Measurements from ENCODE around the gene ZNF827. TPM values are rescaled to one million over a fixed set of nuclear protein-coding genes. Genes with fewer than 3 reads are reported as not detected.

The ZNF827 gene
- total RNA-seq, 1 experiment from 2014 or later, result 6.2 TPM

DNA sequence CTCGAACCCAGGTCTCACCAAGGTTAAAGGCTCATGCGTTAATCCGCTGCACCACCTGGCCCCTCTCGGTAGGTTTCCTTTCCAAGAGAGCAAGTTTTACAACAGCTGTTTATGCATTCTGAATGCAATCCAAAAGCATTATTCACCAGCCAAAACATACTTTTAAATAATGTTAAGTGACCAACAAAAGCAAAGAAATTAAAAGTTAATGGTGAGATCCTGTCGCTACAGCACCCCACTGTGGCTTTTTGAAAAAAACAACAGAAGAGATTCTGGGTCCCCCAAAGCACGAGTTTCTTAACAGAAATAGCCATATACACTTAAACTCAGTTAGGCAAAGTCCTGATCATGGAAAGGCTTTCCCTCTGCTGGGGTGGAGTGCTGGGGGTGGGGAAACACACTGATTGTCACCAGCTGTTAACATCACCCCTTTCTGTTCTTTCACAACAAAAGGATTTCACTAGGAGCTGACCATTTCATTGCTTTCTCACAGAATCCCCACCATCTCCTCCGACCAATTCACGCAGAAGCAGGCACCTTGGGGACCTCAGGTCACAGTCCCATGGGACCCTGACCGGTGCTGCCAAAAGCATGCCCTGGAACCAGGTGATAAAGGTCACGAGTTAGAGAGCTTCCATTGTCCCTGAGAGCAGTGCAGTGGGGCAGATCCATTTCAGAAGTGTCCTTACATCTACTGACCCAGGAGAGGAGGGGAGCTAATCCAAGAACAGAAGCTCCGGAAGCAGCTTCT is 51.2 kb downstream of the ZNF827 start:
- DNase-seq (ENCODE audit: low read depth), result no peak

DNA sequence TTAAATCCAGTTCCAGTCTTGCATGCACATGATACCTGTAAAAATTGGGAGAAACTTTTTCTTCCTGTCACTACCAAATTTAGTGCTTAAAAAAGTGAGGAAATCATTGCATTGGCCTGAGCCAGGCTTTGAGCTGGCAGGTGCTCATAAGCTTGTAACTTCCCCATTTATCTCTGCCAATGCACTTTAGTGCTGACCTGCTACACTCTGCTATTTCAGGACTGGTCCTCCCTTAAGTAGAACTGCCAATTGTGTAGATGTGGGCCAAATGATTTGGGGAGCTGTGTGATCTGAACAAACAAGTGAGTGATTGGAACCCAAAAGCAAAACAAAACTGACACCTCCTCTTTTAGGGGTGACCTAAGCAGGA is 51.8 kb downstream of the ZNF827 start:
- DNase-seq (ENCODE audit: low read depth), result no peak

- no peak for DNase-seq (ENCODE audit: low read depth)
These were observed 53.0 kb downstream of the ZNF827 start for GRCh38 chr4:145885666-145886065.

DNA sequence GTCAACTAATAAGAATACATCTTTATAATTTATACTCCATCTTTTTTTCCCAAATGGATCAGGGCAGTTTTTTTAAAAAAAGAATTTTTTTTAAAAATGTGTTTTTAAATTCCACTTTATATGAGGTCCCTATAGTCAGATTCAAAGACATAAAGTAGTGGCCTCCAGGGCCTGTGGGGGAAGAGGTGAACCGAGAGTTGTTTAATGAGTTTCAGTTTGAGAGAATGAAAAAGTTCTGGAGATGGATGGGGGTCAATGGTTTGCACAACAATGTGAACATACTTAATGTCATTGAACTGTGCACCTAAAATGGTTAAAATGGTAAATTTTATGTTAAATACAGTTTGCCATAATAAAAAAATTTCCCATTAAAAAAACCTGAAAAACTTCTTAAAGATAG is 53.8 kb downstream of the ZNF827 start:
- no peak for DNase-seq (ENCODE audit: low read depth)

DNA sequence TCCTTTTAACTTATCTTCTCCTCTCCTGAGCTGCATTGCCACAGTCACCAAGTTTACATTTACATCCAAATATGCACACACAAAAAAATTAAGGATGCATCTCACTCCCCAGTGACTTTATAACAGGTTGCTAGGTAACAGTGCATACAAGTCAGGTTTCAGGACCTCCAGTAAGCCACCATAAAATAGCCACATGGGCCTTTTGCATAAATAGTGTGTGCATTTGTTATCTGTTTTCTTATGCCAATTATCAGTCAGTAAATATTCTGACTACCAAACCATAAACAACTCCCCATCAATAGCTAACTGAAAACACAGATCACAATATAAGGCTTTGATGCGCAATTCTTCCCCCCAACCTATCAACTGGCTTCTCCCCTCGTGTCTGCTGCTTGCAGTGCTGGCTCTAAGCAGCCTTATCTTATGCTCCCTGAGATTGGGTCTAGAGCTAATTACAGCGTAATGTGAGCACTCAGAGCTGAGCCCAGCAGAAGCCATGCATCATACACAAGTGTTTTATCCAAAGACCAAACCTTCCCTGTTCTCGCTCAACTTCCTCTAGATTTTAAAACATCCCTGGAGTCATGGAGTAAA is 55.4 kb downstream of the ZNF827 start:
- no peak for DNase-seq (ENCODE audit: low read depth)

DNA sequence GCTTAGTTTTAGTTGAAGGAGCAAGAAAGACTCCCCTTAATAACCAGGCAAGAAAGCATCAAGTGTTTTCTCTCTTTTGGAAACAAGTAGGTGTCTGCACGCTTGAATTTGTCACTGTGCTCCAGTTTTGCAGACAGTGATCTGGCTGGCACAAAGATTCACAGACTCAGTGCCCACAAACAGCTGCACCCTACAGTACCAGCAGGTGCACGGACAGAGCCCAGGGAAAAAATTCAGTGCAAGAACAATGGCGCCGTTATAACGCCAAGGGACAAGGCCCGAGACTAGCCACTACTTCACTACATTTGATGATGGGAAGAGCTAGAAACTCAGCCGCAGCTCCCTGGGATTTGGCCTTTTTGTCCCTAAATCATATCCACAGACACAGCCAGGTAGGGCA is 56.0 kb downstream of the ZNF827 start:
- DNase-seq (ENCODE audit: low read depth), result no peak

- DNase-seq (ENCODE audit: low read depth), result no peak
These were observed 56.6 kb downstream of the ZNF827 start for GRCh38 chr4:145881989-145882388.

DNA sequence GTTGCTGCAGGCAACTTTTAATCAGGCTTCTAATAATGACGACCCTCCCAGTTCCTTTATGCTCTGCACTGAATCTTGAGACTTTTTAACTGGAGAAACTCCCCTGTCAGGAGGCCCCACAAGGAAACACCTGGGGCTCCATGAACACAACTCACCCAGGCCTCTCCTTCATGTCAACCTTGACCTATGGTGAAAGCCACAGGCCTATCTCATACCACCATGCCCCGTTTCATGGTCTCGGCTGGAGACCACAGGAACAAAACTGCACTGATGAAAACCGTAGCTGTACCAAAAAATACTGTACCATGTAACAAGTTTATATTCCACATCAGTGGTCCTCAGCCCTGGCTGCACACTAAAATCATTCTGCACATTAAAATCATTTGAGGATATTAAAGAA is 57.0 kb downstream of the ZNF827 start:
- DNase-seq (ENCODE audit: low read depth), result no peak

DNA sequence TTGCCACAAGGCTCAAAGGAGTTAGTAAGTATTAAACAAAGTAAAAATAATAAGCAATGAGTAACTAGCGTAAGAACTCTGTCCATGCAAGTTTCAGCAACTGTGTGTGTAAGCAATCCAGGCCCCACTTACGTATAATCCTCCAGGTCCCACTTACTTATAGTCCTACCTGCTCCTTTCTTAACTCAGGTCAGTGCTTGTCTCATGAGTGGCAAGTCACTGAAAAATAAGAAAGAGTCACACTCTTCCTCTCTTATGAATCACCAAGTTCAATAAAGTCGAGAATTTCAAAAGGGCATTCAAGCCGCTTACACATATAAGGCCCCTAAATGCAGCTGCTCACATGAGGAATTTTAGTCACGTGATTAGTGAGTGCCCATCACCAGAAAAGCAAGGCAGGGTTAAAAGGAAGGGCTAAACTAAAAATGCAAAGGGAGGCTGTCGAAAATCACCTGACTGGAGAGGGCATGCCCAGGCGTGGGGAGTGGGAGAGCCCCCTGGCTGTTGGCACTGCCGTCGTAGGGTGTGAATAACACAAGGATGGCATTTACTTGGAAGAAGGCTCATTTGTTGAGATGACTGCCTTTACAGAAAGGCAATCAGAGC is 58.2 kb downstream of the ZNF827 start:
- DNase-seq (ENCODE audit: low read depth), result no peak

GRCh38 chr4:145879598-145879997 is 59.0 kb downstream of the ZNF827 start:
- DNase-seq (ENCODE audit: low read depth), result no peak

GRCh38 chr4:145878501-145879435 is 59.9 kb downstream of the ZNF827 start:
- peak; percentile 19 for DNase-seq (ENCODE audit: low read depth)

- DNase-seq (ENCODE audit: low read depth), result no peak
These were observed 62.0 kb downstream of the ZNF827 start for GRCh38 chr4:145876531-145877180.

GRCh38 chr4:145873901-145874300 is 64.7 kb downstream of the ZNF827 start:
- no peak for DNase-seq (ENCODE audit: low read depth)

- DNase-seq (ENCODE audit: low read depth), result no peak
These were observed 67.4 kb downstream of the ZNF827 start for GRCh38 chr4:145871209-145871608.

- DNase-seq (ENCODE audit: low read depth), result no peak
These were observed 68.2 kb downstream of the ZNF827 start for GRCh38 chr4:145870155-145871020.

- no peak for DNase-seq (ENCODE audit: low read depth)
These were observed 69.8 kb downstream of the ZNF827 start for GRCh38 chr4:145868637-145869409.

GRCh38 chr4:145867406-145867805 is 71.2 kb downstream of the ZNF827 start:
- DNase-seq (ENCODE audit: low read depth), result no peak

DNA sequence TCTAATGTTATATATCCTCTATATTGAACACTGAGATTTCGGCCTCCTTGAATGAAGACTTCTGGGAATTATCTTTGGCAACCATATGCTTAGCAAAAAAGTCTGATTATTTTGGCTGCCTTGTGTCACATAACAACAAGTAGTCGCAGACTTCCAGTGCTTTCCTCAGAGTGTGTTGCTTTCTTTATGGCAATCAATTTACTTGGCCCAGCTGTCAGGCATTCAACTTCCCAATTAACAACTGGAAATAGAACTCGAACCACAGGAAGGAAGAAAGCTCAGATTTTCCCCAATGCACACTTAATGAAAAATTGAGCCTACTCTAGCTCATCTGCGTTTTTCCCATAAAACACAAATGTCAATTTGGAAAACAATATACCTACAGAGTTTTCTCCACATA is 71.6 kb downstream of the ZNF827 start:
- no peak for DNase-seq (ENCODE audit: low read depth)

GRCh38 chr4:145865274-145865941 is 73.2 kb downstream of the ZNF827 start:
- DNase-seq (ENCODE audit: low read depth), result no peak

All from Daoy (cell line).